ENCODE measurements around the gene C11orf98. TPM values are rescaled to one million over a fixed set of nuclear protein-coding genes. Genes with fewer than 3 reads are reported as not detected.
"Not testable (repeated sequence)": the region's sequence is repeated elsewhere in the genome, so short reads cannot be mapped to it uniquely, and the experiment has no call there.

Gene C11orf98
- polyA plus RNA-seq, 4 donors: 54.5 to 63.6 (median 61.6) TPM

DNA sequence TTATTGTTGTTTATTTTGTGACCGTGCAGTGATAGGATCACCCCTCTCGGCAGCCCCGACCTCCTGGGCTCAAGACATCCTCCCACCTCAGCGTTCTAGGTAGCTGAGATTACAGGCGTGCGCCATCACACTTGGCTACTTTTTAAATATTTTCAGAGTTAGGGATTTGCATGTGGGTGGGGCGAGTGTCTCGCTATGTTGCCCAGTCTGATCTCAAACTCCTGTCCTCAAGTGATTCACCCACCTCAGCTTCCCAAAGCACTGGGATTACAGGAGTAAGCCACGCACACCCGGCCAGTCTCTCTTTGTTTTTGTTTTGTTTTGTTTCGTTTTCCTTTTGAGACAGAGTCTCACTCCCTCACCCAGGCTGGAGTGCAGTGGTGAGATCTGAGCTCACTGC is 10.7 kb downstream of the C11orf98 start:
- no peak for DNase-seq (ENCODE audit: low read depth in 4 of 4, low spot score in 3 of 4)

GRCh38 chr11:62652161-62653006 is 12.6 kb downstream of the C11orf98 start:
- no peak for DNase-seq (ENCODE audit: low read depth in 4 of 4, low spot score in 3 of 4)

- not testable (repeated sequence) for DNase-seq (ENCODE audit: low read depth in 4 of 4, low spot score in 3 of 4)
Observed at GRCh38 chr11:62650283-62650682, 14.7 kb downstream of the C11orf98 start.

DNA sequence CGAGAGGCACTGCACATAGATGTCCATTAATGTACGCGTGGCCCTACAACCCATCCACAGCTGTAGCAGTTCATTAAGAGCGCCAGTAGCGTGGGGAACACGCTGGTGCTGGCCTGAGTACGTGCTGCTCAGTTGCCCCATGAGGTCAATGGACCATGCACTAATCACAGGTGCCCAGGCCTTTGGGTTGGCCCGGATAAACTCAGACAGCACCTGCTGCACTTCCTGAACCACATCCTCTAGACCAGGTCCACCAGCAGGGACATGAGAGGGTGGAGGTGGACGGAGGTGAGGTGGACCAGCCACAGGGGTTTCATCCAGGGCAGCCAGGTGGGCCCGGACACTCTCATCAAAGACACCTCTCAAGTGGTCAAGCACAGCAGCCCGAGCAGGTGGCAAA is 15.5 kb downstream of the C11orf98 start:
- no peak for DNase-seq (ENCODE audit: low read depth in 4 of 4, low spot score in 3 of 4)

GRCh38 chr11:62648967-62649364 is 16.0 kb downstream of the C11orf98 start:
- DNase-seq (ENCODE audit: low read depth in 4 of 4, low spot score in 3 of 4): no peak

DNA sequence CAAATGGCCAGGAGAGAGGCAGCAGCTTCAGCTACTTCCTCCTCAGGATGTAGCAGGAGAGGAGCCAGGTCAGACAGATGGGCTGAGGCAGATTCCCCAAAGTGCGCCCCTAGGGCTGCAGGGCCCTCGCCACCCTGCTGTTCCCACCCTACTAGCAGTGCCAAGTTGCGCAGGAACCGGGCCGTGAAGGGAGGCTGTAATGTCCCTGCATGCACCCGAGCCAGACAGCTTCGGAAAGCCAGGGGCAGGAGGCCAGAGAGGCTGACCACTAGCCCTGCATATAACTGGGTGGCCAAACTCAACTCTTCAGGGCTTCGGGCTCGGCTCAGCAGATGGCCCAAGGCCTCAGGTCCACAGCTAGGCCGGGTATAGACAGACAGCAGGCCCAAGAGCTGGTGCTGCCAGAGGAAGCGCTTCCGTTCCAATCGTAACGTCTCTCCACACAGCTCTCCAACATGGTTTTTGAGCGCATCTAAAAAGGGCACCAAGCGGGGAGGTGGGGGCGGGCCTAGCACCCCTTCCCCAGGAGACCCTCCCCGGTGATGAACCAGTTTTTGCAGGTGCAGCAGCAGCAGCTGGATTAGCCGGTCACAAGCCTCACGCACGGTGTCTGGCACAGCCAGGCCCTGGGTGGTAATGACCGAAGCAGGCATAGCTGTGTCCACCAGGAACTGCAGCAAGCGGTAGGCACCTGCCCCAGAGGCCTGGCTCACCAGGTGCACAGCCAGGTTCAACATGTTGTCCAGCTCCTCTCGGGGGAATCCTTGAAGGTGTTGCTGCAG is 16.6 kb downstream of the C11orf98 start:
- DNase-seq (ENCODE audit: low read depth in 4 of 4, low spot score in 3 of 4): no peak

DNA sequence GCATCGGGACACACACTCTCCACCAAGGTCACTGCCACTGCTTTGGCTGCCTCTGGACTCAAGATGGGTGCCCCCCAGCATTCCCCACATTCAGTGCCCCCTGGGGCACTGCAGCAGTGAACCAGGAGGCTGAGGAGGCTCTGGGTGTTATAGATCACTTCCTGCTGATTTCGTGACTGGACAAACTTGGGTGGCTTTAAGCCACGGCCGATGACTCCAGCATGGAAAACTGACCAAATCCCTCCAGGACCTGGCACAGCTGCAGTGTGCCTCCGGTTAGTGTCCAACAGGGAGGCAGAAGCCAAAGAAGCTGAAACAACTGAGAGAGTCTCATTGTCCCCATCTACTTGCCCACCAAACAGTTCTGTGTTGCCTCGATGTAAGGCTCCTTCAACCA is 17.4 kb downstream of the C11orf98 start:
- DNase-seq (ENCODE audit: low read depth in 4 of 4, low spot score in 3 of 4): no peak

- DNase-seq (ENCODE audit: low read depth in 4 of 4, low spot score in 3 of 4): no peak
Observed at GRCh38 chr11:62646825-62647608, 18.0 kb downstream of the C11orf98 start.

GRCh38 chr11:62645946-62646824 is 18.8 kb downstream of the C11orf98 start, which contains the start of gene GANAB:
Gene GANAB (minus strand): TSS chr11:62646613. CDS start chr11:62646599, 14 bp downstream.
- DNase-seq (ENCODE audit: low read depth in 4 of 4, low spot score in 3 of 4): peak; percentile 96 to 97 (median 97)

DNA sequence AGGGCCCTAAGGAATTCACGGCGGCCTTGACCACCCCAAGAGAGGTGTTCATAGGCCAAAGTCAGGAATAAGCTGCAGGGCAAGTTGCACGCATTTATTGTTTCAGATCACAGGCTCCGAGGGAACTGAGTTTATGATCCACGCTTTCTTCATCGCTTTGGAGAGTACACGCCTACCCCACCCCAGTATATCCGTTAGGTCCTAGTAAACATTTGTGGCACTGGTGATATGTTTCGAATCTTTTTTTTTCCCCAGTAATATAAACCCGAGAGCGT is 19.4 kb downstream of the C11orf98 start:
- DNase-seq (ENCODE audit: low read depth in 4 of 4, low spot score in 3 of 4): no peak

DNA sequence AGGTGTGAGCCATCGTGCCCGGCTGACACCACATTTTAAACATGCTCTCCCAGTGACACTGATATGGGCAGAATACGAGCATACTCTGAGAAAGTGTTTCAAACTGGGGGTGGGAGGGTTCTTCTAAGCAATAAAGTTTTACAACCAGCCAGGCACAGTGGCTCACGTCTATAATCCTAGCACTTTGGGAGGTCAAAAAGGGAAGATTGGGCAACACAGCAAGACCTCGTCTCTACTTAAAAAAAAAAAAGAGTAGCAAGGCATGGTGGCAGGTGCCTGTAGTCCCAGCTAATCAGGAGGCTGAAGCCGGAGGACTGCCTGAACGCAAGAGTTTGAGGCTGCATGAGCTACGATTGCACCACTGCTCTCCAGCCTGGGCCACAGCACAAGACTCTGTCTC is 20.8 kb downstream of the C11orf98 start:
- no peak for DNase-seq (ENCODE audit: low read depth in 4 of 4, low spot score in 3 of 4)

DNA sequence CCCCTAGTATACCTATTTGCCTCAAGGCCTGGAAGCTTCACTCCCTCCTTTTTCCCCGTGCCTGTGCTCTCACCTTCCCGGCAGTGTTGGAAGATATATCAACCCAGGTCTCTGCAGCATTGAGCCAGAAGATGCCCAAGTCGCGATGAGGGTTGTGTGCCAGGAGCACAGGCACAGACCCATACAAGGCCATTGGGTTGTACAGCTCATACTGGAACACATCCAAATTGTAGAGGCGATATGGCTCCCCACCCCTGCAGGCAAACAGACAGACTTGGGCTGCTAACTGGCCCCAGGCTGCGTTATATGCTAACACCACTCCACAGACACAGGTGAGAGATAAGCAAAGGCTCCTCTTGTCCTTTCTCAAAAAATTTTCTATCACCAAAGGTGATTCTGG is 32.5 kb downstream of the C11orf98 start:
- DNase-seq (ENCODE audit: low read depth in 4 of 4, low spot score in 3 of 4): no peak

DNA sequence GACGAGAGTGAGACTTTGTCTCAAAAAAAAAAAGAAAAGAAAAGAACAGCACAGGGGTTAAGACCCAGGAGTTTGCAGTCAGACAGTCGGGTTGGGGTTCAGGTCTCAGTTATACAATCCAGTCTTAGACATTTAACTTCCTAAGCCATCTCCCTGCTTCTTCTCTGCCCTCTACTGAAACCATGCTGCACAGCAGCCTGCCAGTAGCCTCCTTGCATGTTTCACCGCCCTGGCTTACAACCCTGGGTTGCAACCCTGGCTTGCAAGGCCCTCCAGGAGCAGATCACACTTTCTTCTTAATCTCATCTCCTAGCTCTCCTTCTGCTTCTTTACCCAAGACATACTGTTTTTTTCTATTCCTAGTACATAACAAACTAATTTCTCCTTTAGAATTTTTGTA is 37.3 kb downstream of the C11orf98 start:
- no peak for DNase-seq (ENCODE audit: low read depth in 4 of 4, low spot score in 3 of 4)

- DNase-seq (ENCODE audit: low read depth in 4 of 4, low spot score in 3 of 4): no peak
Observed at GRCh38 chr11:62622476-62623089, 42.4 kb downstream of the C11orf98 start.

- DNase-seq (ENCODE audit: low read depth in 4 of 4, low spot score in 3 of 4): peak; percentile 87 to 94 (median 92)
Observed at GRCh38 chr11:62621567-62622470, 43.2 kb downstream of the C11orf98 start, which contains the start of gene B3GAT3. Gene B3GAT3 (minus strand): TSS chr11:62621986. CDS start chr11:62621947, 39 bp downstream.

DNA sequence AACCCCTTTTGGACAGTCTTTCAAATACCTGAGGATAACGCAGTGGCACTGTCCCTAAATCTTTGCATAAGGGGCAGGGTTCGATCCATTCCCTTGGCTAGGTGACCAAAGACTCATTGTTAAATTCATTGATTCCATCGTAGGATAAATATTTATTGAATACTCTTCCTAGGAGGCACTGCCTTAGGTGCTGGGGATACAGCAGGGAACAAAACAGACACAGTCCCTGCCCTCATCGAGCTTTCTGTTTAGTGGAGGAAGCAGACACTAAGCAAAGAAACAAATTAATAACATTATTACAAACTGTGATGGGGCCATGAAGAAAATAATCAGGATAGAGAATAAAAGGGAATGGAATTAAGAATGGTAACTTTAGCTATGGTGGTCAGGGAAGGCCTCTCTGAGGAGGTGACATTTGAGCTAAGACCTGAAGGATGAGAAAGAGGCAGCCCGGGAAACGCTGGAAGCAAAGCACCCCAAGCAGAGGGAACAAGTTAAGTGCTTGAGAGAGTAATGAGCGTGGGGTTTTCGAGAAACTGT is 43.9 kb downstream of the C11orf98 start:
- DNase-seq (ENCODE audit: low read depth in 4 of 4, low spot score in 3 of 4): no peak

- DNase-seq (ENCODE audit: low read depth in 4 of 4, low spot score in 3 of 4): not testable (repeated sequence)
Observed at GRCh38 chr11:62616957-62617356, 48.1 kb downstream of the C11orf98 start.

GRCh38 chr11:62615521-62615920 is 49.5 kb downstream of the C11orf98 start:
- no peak for DNase-seq (ENCODE audit: low read depth in 4 of 4, low spot score in 3 of 4)

Data from right renal pelvis (tissue), 4 donors.